K562 (cell line): Measurements from ENCODE around the gene MOAP1. TPM values are rescaled to one million over a fixed set of nuclear protein-coding genes. Genes with fewer than 3 reads are reported as not detected.

Source experiments
- ATAC-seq: fragments of 200-7000 bp; cut with Tn5 transposase; 3 replicates; pipeline ENCODE4 v1.9.1; 2020; ENCODE audit warnings: moderate library complexity
- BruUV-seq: library from RNA; stranded (reverse); fragments of 400-500 nt; replicated peaks from 2 replicates; lab custom pipeline; 2021; lab: Mats Ljungman, UMichigan
- CTCF ChIA-PET: fragments of 300-600 bp; formaldehyde crosslinking; extraction: SDS; loops from one replicate; lab custom pipeline; 2021; ENCODE audit warnings: low intra/inter-chr PET ratio; lab: Yijun Ruan, JAX
- POLR2A ChIA-PET: fragments of 300-600, 350-650 bp; sonication (Branson Sonifier 250); formaldehyde crosslinking; extraction: SDS; loops from one replicate; lab custom pipeline; 2021; ENCODE audit warnings: antibody characterized with exemption, inconsistent platforms; lab: Yijun Ruan, JAX
- DNase-seq, 4 experiments: peaks; one replicate each; pipeline versions ENCODE4 v3.0.0 to v3.0.0-alpha.2; 2011 to 2018; ENCODE audit warnings: low spot score in 3 of 4, mixed read lengths in 3 of 4; ENCODE audit errors: extremely low read depth in 1 of 4
- FAIRE-seq: peaks from 2 replicates; lab custom pipeline; 2011; peaks lifted over from hg19 to GRCh38; lab: Jason Lieb, UNC
- H2AFZ ChIP-seq: 2 replicates; pipeline ENCODE4 v1.6.0; 2011; ENCODE audit warnings: low read depth, low read length, control low read depth, inconsistent platforms
- H3K27ac ChIP-seq: fragments of 200-600 bp; 3 replicates; pipeline ENCODE4 v1.8.0; 2011; ENCODE audit warnings: low read depth, mild to moderate bottlenecking, control low read depth, inconsistent platforms, low read length, moderate library complexity, mixed read lengths; ENCODE audit errors: extremely low read depth
- H3K27me3 ChIP-seq, 2 experiments: fragments of 300-600 bp in 1 of 2; 2 replicates in 1 of 2; 3 replicates in 1 of 2; pipeline versions ENCODE4 v1.6.0 to v1.8.0; 2011; ENCODE audit warnings: inconsistent platforms in 2 of 2, low read length in 2 of 2, mild to moderate bottlenecking in 1 of 2, mixed read lengths in 1 of 2, moderate library complexity in 1 of 2; ENCODE audit not compliant: control insufficient read depth in 2 of 2, insufficient read depth in 2 of 2
- H3K36me3 ChIP-seq: fragments of 300-600 bp; 3 replicates; pipeline ENCODE4 v1.8.0; 2011; ENCODE audit warnings: mild to moderate bottlenecking, low read length, inconsistent platforms; ENCODE audit not compliant: control insufficient read depth, insufficient read depth
- H3K4me1 ChIP-seq, 2 experiments: fragments of 200-600 bp in 1 of 2; replicated peaks in 1 of 2; 2 replicates in 1 of 2; 3 replicates in 1 of 2; pipeline versions ENCODE4 v1.5.1 to v1.8.0; 2011; ENCODE audit warnings: inconsistent platforms in 2 of 2, low read length in 2 of 2, mild to moderate bottlenecking in 1 of 2, mixed read lengths in 1 of 2, moderate library complexity in 1 of 2; ENCODE audit not compliant: control insufficient read depth in 2 of 2, insufficient read depth in 2 of 2
- H3K4me2 ChIP-seq: 2 replicates; pipeline ENCODE4 v1.6.1; 2011; ENCODE audit warnings: low read length, control low read depth, inconsistent platforms, mixed read lengths; ENCODE audit not compliant: insufficient read depth
- H3K4me3 ChIP-seq: fragments of 200-600 bp; sonication (generic), shearing (Covaris generic); 2 replicates; pipeline ENCODE4 v1.5.1; 2016; ENCODE audit warnings: control low read depth, inconsistent platforms
- H3K79me2 ChIP-seq: fragments of 200-600 bp; 3 replicates; pipeline ENCODE4 v1.8.0; 2011; ENCODE audit warnings: low read length, inconsistent platforms; ENCODE audit not compliant: control insufficient read depth, insufficient read depth
- H3K9ac ChIP-seq, 2 experiments: 2 replicates each; pipeline versions ENCODE4 v1.6.0 to v1.6.1; 2011; ENCODE audit warnings: low read depth in 2 of 2, low read length in 2 of 2, control low read depth in 1 of 2, inconsistent platforms in 1 of 2, mild to moderate bottlenecking in 1 of 2, mixed read lengths in 1 of 2; ENCODE audit not compliant: insufficient read depth in 1 of 2
- H3K9me1 ChIP-seq: one replicate; pipeline ENCODE4 v1.6.0; 2011; ENCODE audit warnings: inconsistent platforms, mild to moderate bottlenecking, low read length, moderate library complexity; ENCODE audit not compliant: control insufficient read depth, insufficient read depth
- H3K9me3 ChIP-seq: replicated peaks from 2 replicates; pipeline ENCODE4 v1.5.1; 2011; ENCODE audit warnings: low read depth, low read length, inconsistent platforms; ENCODE audit not compliant: control insufficient read depth, insufficient read depth
- H4K20me1 ChIP-seq: replicated peaks from 2 replicates; pipeline ENCODE4 v1.6.1; 2011; ENCODE audit warnings: low read length, inconsistent platforms, mixed read lengths; ENCODE audit not compliant: control insufficient read depth, insufficient read depth
- C11orf30 ChIP-seq: fragments of 450-650 bp; IDR thresholded peaks from 2 replicates; pipeline ENCODE4 v1.6.1; 2016; ENCODE audit warnings: low read depth, mild to moderate bottlenecking
- GABPB2 ChIP-seq: fragments of 250-450 bp; sonication (Bioruptor Pico); conservative IDR thresholded peaks from 2 replicates; pipeline ENCODE4 v1.5.1; 2021; ENCODE audit warnings: mild to moderate bottlenecking
- MAFG ChIP-seq: fragments of 450-650 bp; conservative IDR thresholded peaks from 2 replicates; pipeline ENCODE4 v1.6.1; 2016; ENCODE audit warnings: missing genetic modification characterization, missing compliant biosample characterization
- POLR2G ChIP-seq: fragments of 200-400 bp; formaldehyde crosslinking; IDR thresholded peaks from 2 replicates; pipeline ENCODE4 v1.6.1; 2017; ENCODE audit warnings: low read depth, mild to moderate bottlenecking, antibody characterized with exemption, low read length, moderate library complexity
- RFX7 ChIP-seq: fragments of 250-450 bp; sonication (Bioruptor Pico); IDR thresholded peaks from 2 replicates; pipeline ENCODE4 v1.5.1; 2021; ENCODE audit warnings: mild to moderate bottlenecking
- ZNF316 ChIP-seq: fragments of 450-650 bp; IDR thresholded peaks from 2 replicates; pipeline ENCODE4 v1.6.1; 2016
- WGBS: fragments of 100-300 bp; shearing (Covaris generic); methylation state at CpG from one replicate; pipeline ENCODE4 v1.1.6; 2016; ENCODE audit warnings: low coverage, mixed read lengths; ENCODE audit not compliant: insufficient coverage; ENCODE audit errors: missing lambda C conversion rate; 5-methylcytosine and 5-hydroxymethylcytosine counted together
- in situ Hi-C: fragments of 300-500 bp; cut with MboI; formaldehyde crosslinking; loops from 4 replicates; pipeline ENCODE4 v1.15.0; 2018; ENCODE audit warnings: inconsistent platforms, mixed read lengths
- intact Hi-C: fragments of 100-400 bp; cut with micrococcal nuclease; formaldehyde crosslinking; loops from 2 replicates; pipeline ENCODE4 v1.14.2; 2022
- polyA plus RNA-seq, 8 experiments: library from polyadenylated mRNA; depleted of rRNA in 4 of 8; stranded (reverse) in 5 of 8; unstranded in 3 of 8; fragments of >200 nt; fragmentation: Nextera tagmentation in 2 of 8; fragmentation: Illumina TruSeq in 1 of 8; extraction: Ambion mirVana in 2 of 8; extraction: Trizol in 1 of 8; gene quantifications; 2 replicates each; pipeline versions ENCODE4 v1.2.1 to v1.2.3, GENCODE V29; 2011 to 2014; ENCODE audit warnings: inconsistent platforms in 1 of 8, missing spikeins in 1 of 8
- total RNA-seq, 7 experiments: library from RNA; depleted of rRNA in 6 of 7; stranded (reverse); fragments of >200 nt in 6 of 7; fragmentation: Illumina TruSeq in 2 of 7; extraction: Trizol in 2 of 7; gene quantifications; 2 replicates each; pipeline versions ENCODE4 v1.2.1 to v1.2.3, GENCODE V29; 2011 to 2021; ENCODE audit warnings: low replicate concordance in 1 of 7
- TF ChIP-seq, protein P1 (sequence below): fragments of 200-800 bp; sonication (Bioruptor generic); IDR thresholded peaks from 2 replicates; pipeline ENCODE4 v1.6.1; 2017; ENCODE audit warnings: missing genetic modification characterization, missing compliant biosample characterization

The MOAP1 gene
- total and polyA plus RNA-seq, 9 of the 15 experiments (the other 6 are each of a cell fraction or from before 2014, with no cell fraction given): 1.5 to 14.4 (median 6.0) TPM

DNA sequence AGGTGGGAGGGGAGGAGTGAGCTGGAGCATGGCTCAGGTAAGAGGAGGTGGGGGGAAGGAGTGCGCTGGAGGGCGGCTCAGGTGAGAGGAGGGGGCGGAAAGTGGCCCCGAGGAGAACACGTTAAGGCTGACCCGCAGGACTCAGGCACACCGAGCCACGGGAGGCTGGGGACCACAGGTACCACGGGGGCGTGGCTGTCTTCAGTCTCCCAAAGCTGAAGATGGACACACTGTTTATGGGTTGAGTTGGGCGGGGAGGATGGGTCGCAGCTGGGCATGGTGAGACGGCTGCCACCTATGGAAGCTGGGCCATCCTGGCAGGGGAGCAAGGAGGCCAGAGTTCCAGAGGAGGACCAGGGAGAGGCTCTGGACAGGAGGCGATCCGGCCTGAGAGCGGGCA, 45.8 kb upstream of the MOAP1 start:
- DNase-seq: no peak
- Histone ChIP-seq H2AFZ (no peak overlapping the region), H3K36me3 (peaks cover 25% of the 10 kb centered on the region; the same call in 2 of the 3 replicates), H3K9me3 (no peaks in the 10 kb centered on the region), H3K4me3 (no peak overlapping the region), H3K4me2 (no peak overlapping the region), H3K27me3 (0 out of 5 replicates have a peak, but pooled peaks cover 0 to 4% of the 10 kb centered on the region in 2 experiments)
- POLR2A ChIA-PET: no interaction called here
- in situ Hi-C loops: no loop called here
- no TSS peak for BruUV-seq
- intact Hi-C loops: loop anchor here (5.0 to 10.0 kb wide), 2 partner anchors 244 to 387 kb away; no protein-coding TSS in a partner anchor
- WGBS: 86% methylated on average over 3 of the region's 16 CpGs
- TF ChIP-seq, protein P1, sequence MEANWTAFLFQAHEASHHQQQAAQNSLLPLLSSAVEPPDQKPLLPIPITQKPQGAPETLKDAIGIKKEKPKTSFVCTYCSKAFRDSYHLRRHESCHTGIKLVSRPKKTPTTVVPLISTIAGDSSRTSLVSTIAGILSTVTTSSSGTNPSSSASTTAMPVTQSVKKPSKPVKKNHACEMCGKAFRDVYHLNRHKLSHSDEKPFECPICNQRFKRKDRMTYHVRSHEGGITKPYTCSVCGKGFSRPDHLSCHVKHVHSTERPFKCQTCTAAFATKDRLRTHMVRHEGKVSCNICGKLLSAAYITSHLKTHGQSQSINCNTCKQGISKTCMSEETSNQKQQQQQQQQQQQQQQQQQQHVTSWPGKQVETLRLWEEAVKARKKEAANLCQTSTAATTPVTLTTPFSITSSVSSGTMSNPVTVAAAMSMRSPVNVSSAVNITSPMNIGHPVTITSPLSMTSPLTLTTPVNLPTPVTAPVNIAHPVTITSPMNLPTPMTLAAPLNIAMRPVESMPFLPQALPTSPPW: no peak
- TF ChIP-seq POLR2G: peak; percentile 38; the same call in 1 of the 2 replicates
- no peak for TF ChIP-seq RFX7 (CRISPR knock-in tag)
- TF ChIP-seq, all 486 proteins: peak for 1
- Histone ChIP-seq H4K20me1 (no peaks in the 10 kb centered on the region), H3K27ac (no peak overlapping the region), H3K9ac (no peak overlapping the region), H3K9me1 (no peaks in the 10 kb centered on the region), H3K4me1 (peaks cover 0 to 4% of the 10 kb centered on the region in 2 experiments; a peak in 1 of 5 replicates), H3K79me2 (no peaks in the 10 kb centered on the region)
- ATAC-seq: no peak
- CTCF ChIA-PET: no interaction called here
- FAIRE-seq: no peak

DNA sequence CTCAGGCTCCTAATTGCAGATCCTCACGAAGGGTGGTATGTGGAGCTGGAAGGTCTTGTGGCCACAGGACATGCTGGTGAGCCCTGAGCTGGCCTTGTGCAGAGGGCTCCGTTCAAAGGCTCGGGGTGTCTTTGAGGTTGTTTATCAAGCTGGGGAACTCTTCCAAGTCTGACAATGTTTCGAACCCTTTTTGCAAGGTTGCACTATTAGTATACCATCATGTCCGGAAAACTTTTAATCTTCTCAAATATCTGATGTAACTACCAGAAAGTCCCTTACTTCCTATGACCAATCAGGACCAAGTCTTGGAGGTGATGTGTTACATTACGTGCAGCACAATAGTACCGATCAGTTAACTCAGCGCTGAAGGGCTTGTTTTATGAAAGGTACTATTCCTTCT, 43.9 kb upstream of the MOAP1 start:
- Histone ChIP-seq H2AFZ (no peak overlapping the region), H3K9ac (no peak overlapping the region), H3K27me3 (no peaks in the 10 kb centered on the region), H3K4me3 (no peak overlapping the region), H3K4me2 (no peak overlapping the region), H3K9me1 (no peaks in the 10 kb centered on the region), H4K20me1 (no peaks in the 10 kb centered on the region), H3K79me2 (no peaks in the 10 kb centered on the region)
- intact Hi-C loops: no loop called here
- WGBS: 74% methylated on average over 8 of the region's 8 CpGs
- DNase-seq: no peak
- ChIA-PET POLR2A (interaction anchor here (0.6 to 1.0 kb wide), 2 partner anchors 19 to 49 kb away, joined by 3 read pairs; no protein-coding TSS in a partner anchor), CTCF (no interaction called here)
- no peak for FAIRE-seq
- no peak for ATAC-seq
- TF ChIP-seq C11orf30 (peak; percentile 39; the same call in 1 of the 2 replicates), ZNF316 (peak; percentile 30; the same call in 1 of the 2 replicates), GABPB2 (CRISPR knock-in tag) (no peak), MAFG (peak; percentile 25; the same call in 1 of the 2 replicates)
- TF ChIP-seq, all 486 proteins: peak for 3
- Histone ChIP-seq H3K27ac (no peak overlapping the region), H3K9me3 (no peaks in the 10 kb centered on the region), H3K4me1 (peaks cover 0 to 4% of the 10 kb centered on the region in 2 experiments; a peak in 1 of 5 replicates), H3K36me3 (peaks cover 32% of the 10 kb centered on the region; the same call in 2 of the 3 replicates)
- BruUV-seq: TSS peak; percentile 45
- in situ Hi-C loops: no loop called here
